Activated effector memory CD4-positive, alpha-beta T cell treated with Interleukin-2 at 50 U/mL for 16 hours (primary cell): Measurements from ENCODE around the gene ZNF646.
"Not testable (repeated sequence)": the region's sequence is repeated elsewhere in the genome, so short reads cannot be mapped to it uniquely, and the experiment has no call there.

ENCODE experiments used
- DNase-seq: peaks from one replicate; pipeline ENCODE4 v3.0.0-alpha.2; 2020

The ZNF646 gene

GRCh38 chr16:31085873-31086628 is 11.8 kb downstream of the ZNF646 start:
- no peak for DNase-seq

- DNase-seq, result no peak
Observed at GRCh38 chr16:31086629-31086906, 12.3 kb downstream of the ZNF646 start.

GRCh38 chr16:31087481-31087880 is 13.3 kb downstream of the ZNF646 start:
- DNase-seq, result no peak

GRCh38 chr16:31087971-31088370 is 13.7 kb downstream of the ZNF646 start:
- no peak for DNase-seq

- no peak for DNase-seq
Observed at GRCh38 chr16:31088459-31089183, 14.4 kb downstream of the ZNF646 start, which contains the start of gene PRSS53. Gene PRSS53, minus strand, starts transcription at chr16:31088943. Its CDS starts 134 bp downstream, at chr16:31088809.

- DNase-seq, result no peak
Observed at GRCh38 chr16:31089199-31089598, 15.0 kb downstream of the ZNF646 start.

GRCh38 chr16:31090540-31090939 is 16.3 kb downstream of the ZNF646 start:
- no peak for DNase-seq

- DNase-seq, result no peak
Observed at GRCh38 chr16:31092330-31092729, 18.1 kb downstream of the ZNF646 start.

- DNase-seq, result no peak
Observed at GRCh38 chr16:31093132-31093703, 19.0 kb downstream of the ZNF646 start.

GRCh38 chr16:31094088-31094423 is 19.8 kb downstream of the ZNF646 start:
- DNase-seq, result no peak

GRCh38 chr16:31094424-31095120 is 20.4 kb downstream of the ZNF646 start, which contains the start of gene VKORC1:
Gene VKORC1, minus strand, starts transcription at chr16:31094797. Its CDS starts 68 bp downstream, at chr16:31094729.
- peak; percentile 81 for DNase-seq

- no peak for DNase-seq
Observed at GRCh38 chr16:31099860-31100638, 25.8 kb downstream of the ZNF646 start.

- DNase-seq, result not testable (repeated sequence)
Observed at GRCh38 chr16:31100876-31101641, 26.8 kb downstream of the ZNF646 start.

- peak; percentile 60 for DNase-seq
Observed at GRCh38 chr16:31105677-31106213, 31.5 kb downstream of the ZNF646 start.

GRCh38 chr16:31106509-31107464 is 32.6 kb downstream of the ZNF646 start:
- DNase-seq, result no peak

- DNase-seq, result no peak
Observed at GRCh38 chr16:31107465-31107867, 33.2 kb downstream of the ZNF646 start.

GRCh38 chr16:31108035-31108793 is 34.0 kb downstream of the ZNF646 start, which contains the start of gene BCKDK:
Gene BCKDK, plus strand, starts transcription at chr16:31108386. Its CDS starts 838 bp downstream, at chr16:31109224.
- peak; percentile 51 for DNase-seq

GRCh38 chr16:31108794-31109558 is 34.8 kb downstream of the ZNF646 start:
- DNase-seq, result no peak

- no peak for DNase-seq
Observed at GRCh38 chr16:31109622-31110021, 35.4 kb downstream of the ZNF646 start.
